Pulmonary artery endothelial cell (primary cell): ENCODE measurements around the gene MYO9B. TPM values are rescaled to one million over a fixed set of nuclear protein-coding genes. Genes with fewer than 3 reads are reported as not detected.
"Not testable (repeated sequence)": the region's sequence is repeated elsewhere in the genome, so short reads cannot be mapped to it uniquely, and the experiment has no call there.

Experiments
- DNase-seq: peaks from one replicate; pipeline ENCODE4 v3.0.0-alpha.2; 2011; ENCODE audit warnings: low read depth, low spot score
- total RNA-seq: library from RNA; depleted of rRNA; stranded (reverse); fragments of >200 nt; gene quantifications from 2 replicates; pipeline ENCODE4 v1.2.3, GENCODE V29; 2014

The MYO9B gene
- total RNA-seq, 1 donor from 2014 or later = 48.1 TPM

DNA sequence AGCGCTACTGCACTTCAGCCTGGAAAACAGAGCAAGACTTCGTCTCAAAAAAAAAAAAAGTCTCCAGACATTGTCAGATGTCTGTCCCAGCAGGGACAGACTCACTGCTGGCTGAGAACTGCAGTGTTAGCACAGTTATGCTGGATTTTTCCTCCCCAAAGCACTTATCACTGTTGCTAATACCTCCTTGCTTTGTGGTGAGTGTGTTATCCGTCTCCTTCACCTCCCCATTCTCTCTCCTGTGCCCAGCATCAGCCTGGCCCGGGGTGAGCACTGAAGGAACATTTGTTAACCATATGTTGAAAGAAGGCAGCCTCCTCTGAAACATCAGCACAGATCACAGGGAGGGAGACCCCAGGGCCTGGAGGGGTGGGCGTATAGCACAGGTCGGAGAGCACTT, 11.3 kb downstream of the MYO9B start:
- no peak for DNase-seq

DNA sequence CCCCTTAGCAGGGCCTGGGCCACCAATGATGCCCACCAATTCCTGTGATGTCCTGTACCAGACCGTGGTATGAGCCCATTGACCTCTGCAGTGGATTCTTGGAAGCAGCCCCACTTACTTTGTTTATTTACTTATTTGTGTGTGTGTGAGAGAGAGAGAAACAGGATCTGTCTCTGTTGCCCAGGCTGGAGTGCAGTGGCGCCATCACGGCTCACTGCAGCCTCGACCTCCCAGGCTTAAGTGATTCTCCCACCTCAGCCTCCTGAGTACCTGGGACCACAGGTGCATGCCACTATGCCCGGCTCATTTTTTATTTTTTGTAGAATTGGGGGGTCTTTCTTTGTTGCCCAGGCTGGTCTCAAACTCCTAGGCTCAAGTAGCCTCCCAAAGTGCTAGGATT, 13.0 kb downstream of the MYO9B start:
- DNase-seq = no peak

DNA sequence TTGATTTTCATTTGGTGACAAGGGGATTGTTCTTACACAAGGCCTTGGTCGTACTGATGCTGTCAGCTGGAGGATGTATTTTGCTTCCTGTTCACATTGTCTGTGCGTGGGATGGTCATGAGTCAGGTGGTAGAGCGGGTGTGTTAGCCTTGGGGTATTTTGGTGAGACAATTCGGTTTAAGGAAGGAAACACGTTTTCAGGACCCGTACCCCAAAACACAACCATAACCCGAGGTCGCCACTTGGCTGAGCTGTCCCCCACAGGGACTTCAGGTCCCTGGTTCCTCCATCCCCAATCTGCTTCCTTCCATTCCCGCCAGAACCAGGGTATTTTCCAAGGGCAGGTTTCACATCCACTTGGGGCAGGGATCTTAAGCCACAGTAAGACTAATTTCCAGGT, 15.0 kb downstream of the MYO9B start:
- no peak for DNase-seq

DNA sequence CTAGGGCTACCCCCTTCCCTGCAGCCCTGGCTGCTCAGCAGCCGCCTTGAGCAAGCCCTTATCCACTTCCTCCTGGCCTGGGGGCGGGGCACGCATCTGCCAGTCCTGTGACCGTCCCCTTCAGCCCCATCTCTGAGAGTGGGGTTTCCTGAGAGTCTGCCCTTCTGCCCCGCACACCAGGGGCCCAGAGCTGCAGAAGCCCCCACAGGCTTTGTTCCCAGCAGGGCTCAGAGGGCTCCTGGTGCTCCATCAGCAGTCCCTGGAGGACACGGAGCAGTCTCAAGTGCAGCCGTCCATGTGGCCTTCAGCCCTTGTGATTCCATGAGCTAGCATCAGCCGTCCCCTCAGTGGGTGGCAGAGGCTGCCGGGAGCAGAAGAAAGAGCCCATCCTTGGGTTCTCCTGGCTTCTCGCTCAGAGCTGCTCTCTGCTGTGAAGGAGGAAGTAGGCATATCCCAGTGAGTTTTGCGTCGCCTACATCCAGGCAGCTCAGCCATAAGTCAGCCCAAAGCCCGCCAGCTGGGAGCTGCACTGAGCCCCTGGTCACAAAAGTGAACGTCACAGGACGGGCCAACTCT, 16.3 kb downstream of the MYO9B start:
- no peak for DNase-seq

DNA sequence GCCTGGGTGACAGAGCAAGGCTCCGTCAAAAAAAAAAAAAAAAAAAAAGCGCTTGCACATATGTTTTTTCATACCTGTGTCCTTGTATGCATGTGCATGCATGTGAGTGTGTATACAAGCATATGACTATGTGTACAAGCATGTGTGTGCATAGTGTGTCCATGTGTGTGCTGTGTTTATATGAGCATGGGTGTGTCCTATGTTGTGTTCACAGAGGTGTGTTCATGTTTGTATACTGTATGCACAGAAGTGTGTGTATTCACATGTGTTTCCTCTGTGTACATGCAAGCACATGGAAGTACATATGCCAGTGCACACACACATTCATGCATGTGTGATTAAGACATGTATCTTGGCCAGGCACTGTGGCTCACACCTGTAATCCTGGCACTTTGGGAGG, 17.1 kb downstream of the MYO9B start:
- DNase-seq = no peak

DNA sequence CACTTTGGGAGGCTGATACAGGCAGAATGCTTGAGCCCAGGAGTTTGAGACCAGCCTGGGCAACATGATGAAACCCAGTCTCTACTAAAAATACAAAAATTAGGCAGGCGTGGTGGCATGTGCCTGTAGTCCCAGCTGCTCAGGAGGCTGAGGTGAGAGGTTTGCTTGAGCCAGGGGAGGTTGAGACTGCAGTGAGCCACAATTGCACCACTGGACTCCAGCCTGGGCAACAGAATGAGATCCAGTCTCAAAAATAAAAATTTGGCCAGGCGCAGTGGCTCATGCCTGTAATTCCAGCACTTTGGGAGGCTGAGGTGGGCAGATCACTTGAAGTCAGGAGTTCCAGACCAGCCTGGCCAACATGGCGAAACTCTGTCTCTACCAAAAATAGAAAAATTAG, 19.1 kb downstream of the MYO9B start:
- DNase-seq = not testable (repeated sequence)

DNA sequence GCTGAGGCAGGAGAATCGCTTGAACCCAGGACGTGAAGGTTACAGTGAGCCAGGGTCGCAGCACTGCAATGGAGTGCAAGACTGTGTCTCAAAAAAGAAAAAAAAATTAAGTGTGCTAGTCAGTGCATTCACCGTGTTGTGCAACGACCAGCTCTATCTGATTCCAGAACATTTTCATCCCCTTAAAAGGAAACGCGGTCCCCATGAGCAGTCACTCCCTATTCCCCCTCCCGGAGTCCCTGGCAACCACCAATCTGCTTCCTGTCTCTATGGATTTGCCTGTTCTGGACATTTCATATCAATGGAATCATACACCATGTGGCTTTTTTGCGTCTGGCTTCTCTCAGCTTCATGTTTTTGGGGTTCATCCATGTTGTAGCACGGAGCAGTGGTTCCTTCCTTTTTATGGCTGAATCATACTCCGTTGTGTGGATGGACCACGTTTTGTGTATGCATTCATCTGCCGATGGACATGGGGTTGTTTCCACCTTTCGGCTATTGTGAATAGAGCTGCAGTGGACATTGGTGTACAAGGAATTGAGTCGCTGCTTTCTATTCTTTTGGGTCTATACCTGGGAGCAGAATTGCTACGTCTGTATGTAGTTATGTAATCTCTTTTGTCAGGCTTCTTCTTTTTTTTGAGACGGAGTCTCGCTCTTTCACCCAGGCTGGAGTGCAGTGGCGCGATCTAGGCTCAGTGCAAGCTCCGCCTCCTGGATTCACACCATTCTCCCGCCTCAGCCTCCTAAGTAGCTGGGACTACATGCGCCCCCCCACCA, 19.8 kb downstream of the MYO9B start:
- peak; percentile 40 for DNase-seq

DNA sequence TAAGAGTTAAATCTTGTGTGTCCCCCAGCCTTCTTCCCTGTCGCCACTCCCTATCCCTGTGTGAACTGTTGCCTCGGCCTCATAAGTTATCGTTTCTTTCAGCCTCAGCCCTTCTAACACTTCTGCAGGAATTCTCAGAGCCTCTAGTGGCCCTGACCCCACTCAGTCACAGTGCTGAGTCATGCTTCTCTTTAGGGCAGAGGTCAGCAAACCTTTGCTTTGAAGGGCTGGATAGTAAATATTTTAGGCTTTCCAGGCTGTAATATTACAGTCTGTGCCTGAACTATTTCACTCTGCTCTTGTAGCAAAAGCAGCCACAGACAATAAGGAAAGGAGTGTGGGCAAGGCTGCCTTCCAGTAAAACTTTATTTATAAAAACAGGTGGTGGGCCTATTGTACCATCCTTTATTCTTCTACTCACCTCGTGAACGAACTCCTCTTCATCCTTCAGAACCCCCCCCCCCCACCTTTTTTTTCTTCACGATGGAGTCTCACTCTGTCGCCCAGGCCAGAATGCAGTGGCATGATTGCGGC, 22.1 kb downstream of the MYO9B start:
- no peak for DNase-seq

DNA sequence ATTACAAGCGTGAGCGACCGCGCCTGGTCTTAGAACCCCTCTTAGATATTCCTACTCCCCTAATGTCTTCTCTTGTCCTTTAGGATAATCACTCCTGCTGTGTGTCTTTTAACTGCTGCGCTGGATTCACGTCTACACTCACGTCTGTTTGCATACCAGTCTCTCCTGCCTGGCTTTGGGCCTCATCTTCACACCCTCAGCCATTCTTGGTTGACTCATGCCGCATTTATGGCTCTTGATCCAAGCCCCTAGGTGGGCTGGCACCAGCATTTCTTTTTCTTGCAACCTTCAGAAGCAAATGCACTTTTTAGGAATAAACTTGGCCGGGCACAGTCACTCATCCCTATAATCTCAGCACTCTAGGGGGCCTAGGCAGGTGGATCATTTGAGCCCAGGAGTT, 22.7 kb downstream of the MYO9B start:
- DNase-seq = no peak

DNA sequence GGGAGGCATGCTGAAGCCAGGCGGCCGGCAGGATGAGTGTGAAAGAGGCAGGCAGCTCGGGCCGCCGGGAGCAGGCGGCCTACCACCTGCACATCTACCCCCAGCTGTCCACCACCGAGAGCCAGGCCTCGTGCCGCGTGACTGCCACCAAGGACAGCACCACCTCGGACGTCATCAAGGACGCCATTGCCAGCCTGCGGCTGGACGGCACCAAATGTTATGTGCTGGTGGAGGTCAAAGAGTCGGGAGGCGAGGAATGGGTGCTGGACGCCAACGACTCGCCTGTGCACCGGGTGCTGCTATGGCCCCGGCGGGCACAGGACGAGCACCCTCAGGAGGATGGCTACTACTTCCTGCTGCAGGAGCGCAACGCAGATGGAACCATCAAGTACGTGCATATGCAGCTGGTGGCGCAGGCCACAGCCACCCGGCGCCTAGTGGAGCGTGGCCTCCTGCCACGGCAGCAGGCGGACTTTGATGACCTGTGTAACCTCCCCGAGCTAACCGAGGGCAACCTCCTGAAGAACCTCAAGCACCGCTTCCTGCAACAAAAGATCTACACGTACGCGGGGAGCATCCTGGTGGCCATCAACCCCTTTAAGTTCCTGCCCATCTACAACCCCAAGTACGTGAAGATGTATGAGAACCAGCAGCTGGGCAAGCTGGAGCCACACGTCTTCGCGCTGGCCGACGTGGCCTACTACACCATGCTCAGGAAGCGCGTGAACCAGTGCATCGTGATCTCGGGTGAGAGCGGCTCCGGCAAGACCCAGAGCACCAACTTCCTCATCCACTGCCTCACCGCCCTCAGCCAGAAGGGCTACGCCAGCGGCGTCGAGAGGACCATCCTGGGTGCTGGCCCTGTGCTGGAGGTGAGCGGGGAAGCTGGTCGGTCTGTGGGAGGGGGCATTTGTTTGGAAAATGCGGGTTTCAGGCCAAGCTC, 26.4 kb downstream of the MYO9B start:
- DNase-seq = no peak

DNA sequence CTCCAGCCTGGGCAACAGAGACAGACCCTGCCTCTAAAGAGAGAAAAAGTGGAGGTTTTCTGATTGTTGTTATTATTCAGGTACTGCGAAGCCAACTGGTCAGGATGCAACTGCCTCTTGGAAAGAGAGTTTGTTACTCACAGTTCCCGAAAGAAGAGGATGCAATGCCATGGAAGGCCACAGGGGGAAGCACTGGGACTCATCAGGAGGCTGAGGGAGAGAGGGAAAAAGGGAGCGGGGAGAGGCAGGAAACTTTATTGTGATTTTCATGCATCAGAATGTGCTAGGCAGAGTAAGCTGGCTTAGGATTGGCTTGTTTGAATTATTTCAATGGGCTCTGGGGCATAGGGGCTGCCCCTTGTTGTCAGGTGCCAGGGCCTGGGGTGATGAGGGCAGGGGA, 27.6 kb downstream of the MYO9B start:
- DNase-seq = no peak

DNA sequence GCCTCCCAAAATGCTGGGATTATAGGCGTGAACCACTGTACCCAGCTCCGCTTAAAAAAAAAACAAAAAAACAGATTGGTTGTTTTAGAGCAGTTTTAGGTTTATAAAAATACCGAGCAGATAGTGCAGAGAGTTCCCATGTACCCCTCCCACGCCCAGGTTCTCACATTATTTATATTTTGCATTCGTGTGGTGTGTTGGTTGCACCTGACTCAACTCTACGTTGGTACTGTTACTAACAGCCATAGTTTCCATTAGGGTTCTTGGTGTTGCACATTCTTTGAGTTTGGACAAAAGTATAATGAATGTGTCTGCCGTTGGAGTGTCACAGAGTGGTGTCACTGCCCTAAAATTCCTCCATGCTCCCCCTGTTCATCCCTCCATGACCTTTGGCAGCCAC, 29.1 kb downstream of the MYO9B start:
- no peak for DNase-seq

DNA sequence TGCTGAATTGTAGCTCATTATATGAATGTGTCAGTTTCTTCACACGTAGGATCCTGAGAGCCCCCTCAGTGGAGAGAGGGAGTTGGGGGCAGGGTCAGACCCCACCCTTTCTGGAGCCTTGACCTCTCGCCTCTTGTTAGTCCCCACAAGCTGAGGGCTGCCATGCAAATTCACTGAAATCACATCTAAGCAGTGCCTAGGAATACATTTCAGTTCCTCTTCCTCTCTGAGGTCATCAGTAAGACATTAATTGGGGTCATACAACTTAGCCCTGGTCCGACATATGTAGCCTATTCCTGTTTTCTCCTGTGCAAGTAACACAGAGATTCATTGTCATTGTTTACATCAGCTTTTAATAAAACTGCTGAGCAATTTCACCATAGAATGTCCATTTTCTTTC, 30.0 kb downstream of the MYO9B start:
- no peak for DNase-seq

DNA sequence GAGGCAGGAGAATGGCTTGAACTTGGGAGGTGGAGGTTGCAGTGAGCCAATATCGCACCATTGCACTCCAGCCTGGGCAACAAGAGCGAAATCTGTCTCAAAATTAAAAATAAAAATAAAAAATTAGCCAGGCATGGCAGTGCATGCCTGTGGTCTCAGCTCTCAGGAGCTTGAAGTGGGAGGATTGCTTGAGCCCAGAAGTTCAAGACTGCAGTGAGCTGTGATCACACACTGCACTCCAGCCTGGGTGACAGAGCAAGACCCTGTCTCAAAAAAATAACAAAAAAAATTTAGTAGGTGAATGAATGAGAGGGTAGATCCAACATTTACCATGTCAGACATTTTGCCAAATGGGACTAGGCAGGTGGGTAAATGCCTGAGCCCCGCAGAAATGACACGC, 31.4 kb downstream of the MYO9B start:
- not testable (repeated sequence) for DNase-seq

DNA sequence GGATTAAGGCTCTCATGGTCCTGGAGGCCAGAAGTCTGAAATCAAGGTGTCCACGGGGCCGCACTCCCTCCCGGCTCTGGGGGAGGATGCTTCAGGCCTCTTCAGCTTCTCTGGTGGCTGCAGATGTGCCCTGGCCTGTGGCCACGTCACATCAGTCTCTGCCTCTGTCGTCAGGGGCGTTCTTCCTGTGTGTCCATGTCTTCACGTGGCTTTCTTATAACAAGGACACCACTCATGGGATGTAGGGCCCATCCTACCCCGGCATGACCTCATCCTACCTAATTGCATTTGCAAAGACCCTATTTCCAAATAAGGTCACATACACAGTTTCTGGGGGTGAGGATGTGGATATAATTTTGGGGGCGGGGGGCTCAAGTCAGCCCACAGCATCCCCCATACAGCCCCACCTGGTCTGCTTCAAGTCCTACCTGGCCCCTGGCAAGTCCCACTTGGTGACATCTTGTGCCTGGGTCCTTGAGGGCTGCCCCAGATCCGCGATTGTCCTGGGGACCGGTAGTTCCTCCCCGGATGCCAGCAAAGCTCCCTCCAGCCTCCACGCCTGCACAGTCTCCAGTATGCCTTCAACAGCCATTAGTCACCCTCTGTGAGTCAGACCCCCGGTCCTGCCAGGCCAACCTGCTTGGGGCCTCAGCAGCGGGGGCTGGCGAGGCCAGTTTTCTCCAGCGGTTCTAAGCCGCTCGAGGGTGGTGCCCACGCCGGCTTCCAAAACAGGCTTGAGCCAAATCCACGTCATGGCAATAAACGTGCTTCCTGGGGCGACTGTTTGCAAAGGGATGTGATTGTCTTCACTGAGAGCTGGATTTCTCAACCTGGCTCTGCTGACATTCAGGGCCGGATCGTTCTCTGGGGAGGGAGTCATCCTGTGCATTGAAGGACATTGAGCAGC, 32.2 kb downstream of the MYO9B start:
- peak; percentile 87 for DNase-seq

DNA sequence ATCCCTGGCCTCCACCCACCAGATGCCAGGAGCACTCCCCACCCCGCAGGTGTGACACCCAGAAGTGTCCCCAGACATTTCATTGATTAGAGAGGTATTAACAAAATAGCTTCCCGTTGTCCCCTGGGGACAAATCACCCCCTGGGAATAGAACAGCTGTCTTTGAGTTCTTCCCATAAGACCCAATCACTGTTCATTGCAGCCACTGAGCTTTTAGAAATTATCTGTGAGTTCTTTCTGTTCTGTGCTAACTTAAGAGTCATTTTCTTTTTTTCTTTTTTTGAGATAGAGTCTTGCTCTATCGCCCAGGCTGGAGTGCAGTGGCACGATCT, 32.8 kb downstream of the MYO9B start:
- no peak for DNase-seq

DNA sequence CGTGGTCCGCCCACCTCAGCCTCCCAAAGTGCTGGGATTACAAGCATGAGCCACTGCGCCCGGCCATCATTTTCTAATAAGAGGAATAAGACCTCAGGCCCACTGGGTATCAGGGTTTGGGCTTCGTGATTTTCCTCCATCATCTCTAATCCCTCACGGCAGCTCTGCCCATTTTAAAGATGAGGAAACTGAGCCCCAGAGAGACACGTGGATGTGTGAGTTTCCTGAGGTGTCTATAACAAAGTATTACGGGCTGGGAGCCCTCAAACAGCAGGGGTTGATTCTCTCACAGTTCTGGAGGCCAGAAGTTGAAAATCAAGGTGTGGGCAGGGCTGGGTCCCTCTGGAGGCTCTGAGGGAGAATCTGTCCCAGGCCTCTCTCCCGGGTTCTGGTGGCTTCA, 33.7 kb downstream of the MYO9B start:
- DNase-seq = no peak

DNA sequence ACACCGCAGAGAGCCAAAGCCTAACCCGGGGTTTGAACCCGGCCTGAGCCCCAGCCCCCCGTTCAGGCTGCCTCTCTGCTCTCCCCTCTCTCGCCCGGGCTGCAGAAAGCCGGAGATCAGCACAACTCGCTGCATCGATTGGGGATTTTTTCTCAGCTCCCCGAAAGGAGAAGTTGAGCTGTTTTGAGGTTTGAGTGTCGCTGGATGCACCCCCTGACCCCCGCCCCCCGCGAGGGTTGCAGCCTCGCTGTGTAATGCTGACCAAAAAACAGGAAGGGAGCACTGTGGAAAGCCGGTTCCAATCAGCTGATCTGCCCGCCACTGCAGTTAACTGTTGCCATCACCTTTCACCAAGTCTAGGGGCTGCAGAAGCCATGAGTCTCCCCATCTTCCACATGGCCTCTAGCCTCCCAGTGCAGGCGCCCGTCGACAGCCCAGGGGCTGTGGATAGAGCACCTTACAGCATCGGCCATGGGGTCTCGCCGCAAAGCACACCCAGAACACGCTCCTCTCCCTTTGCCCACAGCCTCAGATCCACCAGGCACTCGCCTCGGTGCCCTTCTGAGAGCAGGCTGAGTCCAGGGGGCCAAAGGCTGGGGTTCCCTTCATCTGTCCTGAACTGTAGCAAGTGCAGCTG, 34.5 kb downstream of the MYO9B start:
- no peak for DNase-seq

DNA sequence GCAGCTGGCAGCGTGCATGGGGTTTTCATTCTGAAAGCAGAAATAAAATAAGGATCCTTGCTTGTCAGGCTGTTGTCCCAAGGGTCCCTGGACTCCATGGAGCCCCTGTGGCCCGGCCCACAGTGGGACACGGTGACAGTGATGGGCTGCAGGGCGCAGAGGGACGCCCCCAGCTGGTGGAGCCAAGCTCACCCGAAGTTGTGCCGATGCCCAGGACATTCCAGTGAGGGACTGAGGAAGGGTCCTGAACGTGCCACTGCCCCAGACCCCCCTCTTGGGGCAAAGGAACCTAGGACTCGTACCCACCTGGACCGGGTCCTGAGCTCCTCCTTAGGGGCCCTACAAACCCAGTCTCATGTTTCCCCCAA, 35.0 kb downstream of the MYO9B start:
- no peak for DNase-seq

DNA sequence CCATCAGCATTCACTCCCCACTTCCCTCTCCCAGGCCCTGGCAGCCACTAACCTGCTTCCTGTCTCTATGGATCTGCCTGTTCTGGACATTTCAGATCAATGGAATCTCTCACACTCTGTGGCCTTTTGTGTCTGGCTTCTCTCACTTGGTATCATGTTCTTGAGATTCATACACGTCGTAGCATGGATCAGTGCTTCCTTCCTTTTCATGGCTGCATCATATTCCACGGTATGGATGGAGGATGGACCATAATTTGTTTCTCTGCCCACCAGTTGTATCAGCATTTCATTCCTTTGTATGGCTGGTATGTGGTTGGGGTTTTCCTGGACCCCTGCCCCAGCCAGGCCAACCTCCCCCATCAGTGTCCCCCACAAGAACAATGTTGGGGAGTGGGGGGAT, 36.2 kb downstream of the MYO9B start:
- no peak for DNase-seq

DNA sequence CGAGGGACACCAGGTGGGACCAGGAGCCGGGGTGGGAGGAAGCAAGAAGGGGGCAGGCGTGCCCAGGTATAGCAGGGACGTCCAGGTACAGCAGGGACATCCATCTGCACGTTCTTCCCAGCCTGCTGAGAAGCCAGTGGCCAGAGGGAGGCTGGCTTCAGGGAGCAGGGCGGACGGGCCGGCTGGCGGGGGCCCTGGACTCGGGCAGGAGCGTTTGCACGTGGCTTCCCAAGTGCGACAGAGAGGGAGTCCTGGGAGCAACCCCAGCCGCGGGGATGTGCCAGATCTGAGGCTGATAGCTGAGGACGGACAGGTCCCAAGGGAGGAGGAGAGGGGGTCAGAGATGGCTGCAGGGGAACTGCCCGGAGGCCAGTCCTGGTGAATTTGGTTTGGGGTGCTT, 36.7 kb downstream of the MYO9B start:
- DNase-seq = no peak
